HepG2 (cell line): ENCODE measurements around the gene FOXN3. TPM values are rescaled to one million over a fixed set of nuclear protein-coding genes. Genes with fewer than 3 reads are reported as not detected.

Experiments
- ATAC-seq: fragments of 200-7000 bp; cut with Tn5 transposase; 3 replicates; pipeline ENCODE4 v1.9.1; 2020; ENCODE audit warnings: mild to moderate bottlenecking, moderate library complexity
- BruUV-seq: library from RNA; stranded (reverse); fragments of 400-500 nt; replicated peaks from 2 replicates; lab custom pipeline; 2021; lab: Mats Ljungman, UMichigan
- CTCF ChIA-PET: fragments of 300-600 bp; formaldehyde crosslinking; extraction: SDS; loops from one replicate; lab custom pipeline; 2021; ENCODE audit warnings: low total read pairs, inconsistent platforms, low intra/inter-chr PET ratio; lab: Yijun Ruan, JAX
- POLR2A ChIA-PET: fragments of 350-600 bp; sonication (Branson Sonifier 250); formaldehyde crosslinking; loops from one replicate; lab custom pipeline; 2020; ENCODE audit warnings: antibody characterized with exemption, inconsistent platforms; lab: Yijun Ruan, JAX
- DNase-seq: peaks from one replicate; pipeline ENCODE4 v3.0.0-alpha.2; 2015; ENCODE audit warnings: low spot score
- FAIRE-seq: peaks from 3 replicates; lab custom pipeline; 2011; peaks lifted over from hg19 to GRCh38; lab: Jason Lieb, UNC
- H2AFZ ChIP-seq: one replicate; pipeline ENCODE4 v1.6.1; 2011; ENCODE audit warnings: low read length, inconsistent platforms
- H3K27ac ChIP-seq: fragments of 300-600 bp; 3 replicates; pipeline ENCODE4 v1.8.0; 2011; ENCODE audit warnings: mixed run types, mild to moderate bottlenecking, mixed read lengths, low read length, inconsistent platforms; ENCODE audit not compliant: insufficient read depth; ENCODE audit errors: extremely low read length
- H3K27me3 ChIP-seq, 2 experiments: fragments of 200-600 bp in 1 of 2; 2 replicates in 1 of 2; 3 replicates in 1 of 2; pipeline versions ENCODE4 v1.6.0 to v1.8.0; 2011; ENCODE audit warnings: low read length in 2 of 2, mild to moderate bottlenecking in 2 of 2, moderate library complexity in 2 of 2, inconsistent platforms in 1 of 2; ENCODE audit not compliant: insufficient read depth in 2 of 2, control insufficient read depth in 1 of 2
- H3K36me3 ChIP-seq, 2 experiments: fragments of 200-600 bp in 1 of 2; replicated peaks in 1 of 2; 2 replicates in 1 of 2; 3 replicates in 1 of 2; pipeline versions ENCODE4 v1.5.1 to v1.8.0; 2011; ENCODE audit warnings: low read length in 2 of 2, inconsistent platforms in 1 of 2; ENCODE audit not compliant: insufficient read depth in 2 of 2, control insufficient read depth in 1 of 2
- H3K4me1 ChIP-seq: 2 replicates; pipeline ENCODE4 v1.5.1; 2012; ENCODE audit warnings: low read length, inconsistent platforms; ENCODE audit not compliant: insufficient read depth
- H3K4me2 ChIP-seq: 2 replicates; pipeline ENCODE4 v1.6.0; 2011; ENCODE audit warnings: low read depth, low read length, inconsistent platforms
- H3K4me3 ChIP-seq, 3 experiments: fragments of 200-600 bp in 1 of 3; sonication (generic), shearing (Covaris generic) in 1 of 3; replicated peaks in 1 of 3; 2 replicates each; pipeline ENCODE4 v1.5.1; 2011 to 2016; ENCODE audit warnings: low read length in 3 of 3, inconsistent platforms in 2 of 3, low read depth in 2 of 3, mild to moderate bottlenecking in 2 of 3, control low read depth in 1 of 3, mixed read lengths in 1 of 3; ENCODE audit not compliant: insufficient read depth in 1 of 3
- H3K79me2 ChIP-seq: one replicate; pipeline ENCODE4 v1.6.1; 2011; ENCODE audit warnings: low read length, inconsistent platforms; ENCODE audit not compliant: insufficient read depth
- H3K9ac ChIP-seq: 2 replicates; pipeline ENCODE4 v1.6.0; 2011; ENCODE audit warnings: mild to moderate bottlenecking, low read depth, low read length, inconsistent platforms; ENCODE audit not compliant: insufficient read depth
- H3K9me3 ChIP-seq: 2 replicates; pipeline ENCODE4 v1.5.1; 2012; ENCODE audit warnings: mild to moderate bottlenecking, low read length
- H4K20me1 ChIP-seq: 2 replicates; pipeline ENCODE4 v1.6.0; 2011; ENCODE audit warnings: inconsistent platforms, mild to moderate bottlenecking, low read length, moderate library complexity; ENCODE audit not compliant: insufficient read depth
- CENPBD1 ChIP-seq: sonication (generic); formaldehyde crosslinking; IDR thresholded peaks from 2 replicates; pipeline ENCODE4 v1.8.0; 2022; ENCODE audit warnings: missing genetic modification reagents, low read depth, mild to moderate bottlenecking, borderline replicate concordance
- GLI4 ChIP-seq: sonication (generic); formaldehyde crosslinking; IDR thresholded peaks from 2 replicates; pipeline ENCODE4 v1.5.1; 2020; ENCODE audit warnings: missing genetic modification reagents, mild to moderate bottlenecking, moderate library complexity, borderline replicate concordance
- HCFC1 ChIP-seq: fragments of 150-350 bp; IDR thresholded peaks from 2 replicates; pipeline ENCODE4 v1.6.1; 2014; ENCODE audit warnings: low read depth, low read length
- KDM1A ChIP-seq: IDR thresholded peaks from 2 replicates; pipeline ENCODE4 v1.6.1; 2016; ENCODE audit warnings: missing compliant biosample characterization
- POGZ ChIP-seq: sonication (generic); formaldehyde crosslinking; IDR thresholded peaks from 2 replicates; pipeline ENCODE4 v1.4.0; 2020; ENCODE audit warnings: mild to moderate bottlenecking, missing genetic modification reagents
- RERE ChIP-seq: IDR thresholded peaks from 2 replicates; pipeline ENCODE4 v1.6.1; 2016; ENCODE audit warnings: low read depth, missing genetic modification reagents, missing compliant biosample characterization
- SYNCRIP ChIP-seq: fragments of 200-400 bp; formaldehyde crosslinking; IDR thresholded peaks from 2 replicates; pipeline ENCODE4 v1.6.1; 2018; ENCODE audit warnings: mild to moderate bottlenecking, low read depth, low read length; ENCODE audit not compliant: insufficient read depth
- TFDP1 ChIP-seq: IDR thresholded peaks from 2 replicates; pipeline ENCODE4 v1.6.1; 2016; ENCODE audit warnings: missing compliant biosample characterization, missing genetic modification reagents, borderline replicate concordance
- ZBTB2 ChIP-seq: sonication (generic); formaldehyde crosslinking; IDR thresholded peaks from 2 replicates; pipeline ENCODE4 v1.8.0; 2022; ENCODE audit warnings: low read depth, missing genetic modification reagents
- ZNF34 ChIP-seq: sonication (generic); formaldehyde crosslinking; IDR thresholded peaks from 2 replicates; pipeline ENCODE4 v1.4.0; 2020; ENCODE audit warnings: mild to moderate bottlenecking, missing genetic modification reagents, borderline replicate concordance
- ZNF496 ChIP-seq: sonication (generic); formaldehyde crosslinking; IDR thresholded peaks from 2 replicates; pipeline ENCODE4 v1.8.1; 2023; ENCODE audit warnings: mild to moderate bottlenecking, moderate library complexity, missing genetic modification reagents; ENCODE audit not compliant: insufficient replicate concordance
- ZNF746 ChIP-seq: sonication (generic); formaldehyde crosslinking; IDR thresholded peaks from 2 replicates; pipeline ENCODE4 v1.8.0; 2022; ENCODE audit warnings: mild to moderate bottlenecking, missing genetic modification reagents
- WGBS: methylation state at CpG from one replicate; pipeline ENCODE4 v1.1.6; 2017; ENCODE audit warnings: low lambda C conversion rate; 5-methylcytosine and 5-hydroxymethylcytosine counted together
- in situ Hi-C: cut with HindIII; loops from 2 replicates; pipeline ENCODE4 v1.10.0; 2017; ENCODE audit warnings: low pct_unique_long_range_greater_than_20kb; ENCODE audit not compliant: extremely low pct_ligation_motif_present
- intact Hi-C: fragments of 100-400 bp; cut with micrococcal nuclease; formaldehyde crosslinking; loops from one replicate; pipeline ENCODE4 v1.10.0; 2022; ENCODE audit not compliant: unreplicated experiment
- polyA plus RNA-seq, 8 experiments: library from polyadenylated mRNA; depleted of rRNA in 3 of 8; stranded (reverse) in 7 of 8; unstranded in 1 of 8; fragments of >200 nt; fragmentation: Illumina TruSeq in 4 of 8; extraction: Trizol in 4 of 8; gene quantifications; 2 replicates each; pipeline versions ENCODE4 v1.2.1 to v1.2.3, GENCODE V29; 2011 to 2016; ENCODE audit warnings: low read depth in 4 of 8, missing spikeins in 1 of 8, mixed read lengths in 1 of 8; ENCODE audit not compliant: insufficient read depth in 1 of 8
- total RNA-seq, 5 experiments: library from RNA; depleted of rRNA; stranded (reverse); fragments of >200 nt; fragmentation: Illumina TruSeq; extraction: Trizol; gene quantifications; 2 replicates each; pipeline ENCODE4 v1.2.3, GENCODE V29; 2016; ENCODE audit warnings: low read depth in 1 of 5

Gene FOXN3
- total and polyA plus RNA-seq, 2 of the 13 experiments (the other 11 are each of a cell fraction or from before 2014, with no cell fraction given) = 32.4 to 70.2 TPM

- BruUV-seq = no TSS peak
- POLR2A ChIA-PET = no interaction called here
- Histone ChIP-seq H3K4me3 (no peak overlapping the region), H3K79me2 (no peaks in the 10 kb centered on the region), H3K9ac (no peak overlapping the region), H3K9me3 (peaks cover 9% of the 10 kb centered on the region), H3K27me3 (peaks cover 0 to 1% of the 10 kb centered on the region in 2 experiments; a peak in 3 of 5 replicates), H3K36me3 (no peaks in the 10 kb centered on the region), H3K27ac (no peak overlapping the region), H2AFZ (no peak overlapping the region), H3K4me2 (no peak overlapping the region), H3K4me1 (peaks cover 27% of the 10 kb centered on the region), H4K20me1 (no peaks in the 10 kb centered on the region)
- FAIRE-seq (no peak), DNase-seq (no peak), ATAC-seq (no peak)
- 100% methylated on average over 1 of the region's 2 CpGs for WGBS
- intact Hi-C loops = no loop called here
- TF ChIP-seq ZNF746 (CRISPR knock-in tag) (no peak), ZNF496 (CRISPR knock-in tag) (no peak), POGZ (no peak), CENPBD1 (no peak), SYNCRIP (no peak), ZBTB2 (no peak), ZNF34 (CRISPR knock-in tag) (no peak), RERE (CRISPR knock-in tag) (no peak), TFDP1 (CRISPR knock-in tag) (no peak), HCFC1 (no peak), GLI4 (CRISPR knock-in tag) (no peak), KDM1A (no peak)
- CTCF ChIA-PET = no interaction called here
- in situ Hi-C loops = no loop called here
Measured at GRCh38 chr14:89134640-89135039, 282.4 kb downstream of the FOXN3 start.
